Muscle of back (tissue), 13 donors: ENCODE data around the gene CXCL17. TPM values are rescaled to one million over a fixed set of nuclear protein-coding genes. Genes with fewer than 3 reads are reported as not detected.
A peak's percentile ranks its signal among the peaks of the same experiment; 100 is the strongest.
"Not testable (repeated sequence)": the region's sequence is repeated elsewhere in the genome, so short reads cannot be mapped to it uniquely, and the experiment has no call there.

Experiments used
- DNase-seq, 3 donors: peaks; one replicate each; pipeline versions ENCODE4 v3.0.0 to v3.0.0-alpha.2; 2013
- long read RNA-seq, 9 donors: transcript quantifications; one replicate each; lab custom pipeline, GENCODE V29; 2026
- polyA plus RNA-seq, 10 donors: library from polyadenylated mRNA; unstranded; fragments of 120-200 nt; gene quantifications; one replicate each; pipeline ENCODE4 v1.2.1, GENCODE V29; 2013; ENCODE audit not compliant: insufficient read length in 10 of 10

Gene CXCL17, protein sequence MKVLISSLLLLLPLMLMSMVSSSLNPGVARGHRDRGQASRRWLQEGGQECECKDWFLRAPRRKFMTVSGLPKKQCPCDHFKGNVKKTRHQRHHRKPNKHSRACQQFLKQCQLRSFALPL
- polyA plus RNA-seq: under 1 TPM in 1 of 10 donors, not detected in 9; 0.79 TPM
- long read RNA-seq, donor 1: 0 reads
- long read RNA-seq, donor 2: 0 reads
- long read RNA-seq, donor 3: 0 reads
- long read RNA-seq, donor 4: 0 reads
- long read RNA-seq, donor 5: 0 reads
- long read RNA-seq, donor 6: 0 reads
- long read RNA-seq, donor 7: 0 reads
- long read RNA-seq, donor 8: 0 reads
- long read RNA-seq, donor 9: 0 reads

DNA sequence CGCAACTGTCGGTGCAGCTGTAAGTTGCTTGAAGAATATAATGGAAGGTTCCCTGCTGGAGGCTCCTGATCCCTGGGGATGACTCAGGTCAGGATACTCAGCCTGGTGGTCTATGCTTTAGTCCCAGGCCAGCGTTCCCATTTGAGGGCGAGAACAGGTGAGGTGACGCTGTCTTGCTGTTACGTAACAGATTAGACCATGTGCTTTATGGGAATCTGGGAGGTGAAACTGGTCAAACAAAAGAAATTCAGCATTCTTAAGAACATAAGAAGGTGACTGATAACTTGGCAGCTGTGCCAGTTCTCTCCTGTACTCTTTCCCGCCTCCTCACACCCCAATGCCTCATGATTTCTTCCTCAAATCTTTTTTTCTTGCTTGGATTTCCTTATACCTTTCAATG is at the start of gene CXCL17:
TSS of gene CXCL17 (minus strand) at position 114 of the 400 bp plus-strand sequence. CDS start 114 bp downstream, outside the sequence.
- DNase-seq: no peak

DNA sequence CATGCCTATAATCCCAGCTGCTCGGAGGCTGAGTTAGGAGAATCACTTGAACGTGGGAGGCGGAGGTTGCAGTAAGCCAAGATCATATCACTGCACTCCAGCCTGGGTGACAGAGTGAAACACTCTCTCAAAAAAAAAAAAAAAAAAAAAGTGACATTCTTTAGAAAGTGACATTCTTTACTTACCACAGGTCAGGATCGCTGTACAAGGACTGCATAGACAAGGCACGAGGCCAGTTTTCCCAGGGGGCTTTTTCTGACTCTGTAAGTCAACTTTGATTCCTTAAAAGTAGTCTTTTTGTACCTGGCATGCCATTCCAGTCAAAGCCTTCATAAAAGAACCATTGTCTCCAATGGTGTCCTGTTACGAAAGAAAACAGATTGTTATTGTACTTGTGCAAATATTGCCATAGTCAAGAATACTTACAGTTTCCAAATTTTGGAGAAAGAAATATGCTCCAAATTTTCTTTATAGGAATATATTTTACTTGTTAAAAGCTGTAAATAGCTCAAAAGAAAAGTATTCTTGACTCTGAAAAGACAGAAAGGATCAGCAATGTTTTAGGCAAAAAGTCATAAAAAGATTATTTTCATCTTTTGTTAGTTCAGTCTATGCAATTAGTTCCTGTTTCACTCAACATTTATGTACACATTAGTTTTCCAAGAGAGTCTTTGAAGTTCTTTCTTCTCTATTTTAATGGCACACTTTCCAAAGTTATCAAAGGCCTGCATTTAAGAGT is 46.2 kb upstream of the CXCL17 start:
- DNase-seq: no peak

DNA sequence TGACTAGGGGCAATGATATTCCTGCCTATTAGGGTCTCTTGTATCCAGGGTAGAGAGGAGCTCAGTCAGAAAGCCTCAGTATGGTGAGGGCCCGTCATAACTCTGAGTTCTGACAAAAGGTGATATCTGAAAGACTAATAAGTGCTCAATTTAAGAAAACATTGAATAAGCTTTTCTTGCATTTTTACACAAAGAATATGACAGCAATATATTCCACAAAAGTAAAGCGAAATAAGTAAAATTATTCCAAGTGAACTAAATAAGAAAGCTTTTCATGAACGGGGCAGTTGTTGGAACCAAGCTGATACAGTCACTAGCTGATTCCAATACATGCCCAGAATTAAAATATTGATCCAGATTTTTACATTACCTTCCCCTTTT is 45.0 kb upstream of the CXCL17 start:
- DNase-seq: no peak

DNA sequence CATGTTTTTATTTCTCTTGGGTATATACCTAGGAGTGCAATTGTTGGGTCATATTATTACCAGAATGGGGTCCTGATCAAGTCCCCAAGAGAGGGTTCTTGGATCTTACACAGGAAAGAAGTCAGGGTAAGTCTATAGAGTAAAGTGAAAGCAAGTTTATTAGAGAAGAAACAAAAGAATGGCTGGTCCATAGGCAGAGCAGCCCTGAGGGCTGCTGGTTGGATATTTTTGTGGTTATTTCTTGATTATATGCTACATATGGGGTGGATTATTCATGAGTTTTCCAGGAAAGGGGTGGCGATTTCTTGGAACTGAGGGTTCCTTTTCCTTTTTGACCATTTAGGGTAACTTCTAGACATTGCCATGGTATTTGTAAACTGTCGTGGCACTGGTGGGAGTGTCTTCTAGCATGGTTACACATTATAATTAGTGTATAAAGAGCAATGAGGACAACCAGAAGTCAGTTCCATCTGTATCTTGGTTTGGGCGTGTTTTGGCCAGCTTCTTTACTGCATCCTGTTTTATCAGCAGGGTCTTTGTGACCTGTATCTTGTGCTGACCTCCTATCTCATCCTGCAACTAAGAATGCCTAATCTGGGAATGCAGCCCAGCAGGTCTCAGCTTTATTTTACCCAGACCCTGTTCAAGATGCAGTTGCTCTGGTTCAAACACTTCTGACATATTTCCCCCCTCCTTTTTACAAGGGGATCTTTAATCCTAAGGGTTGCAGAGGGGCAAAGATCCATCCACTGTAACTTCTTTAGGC is 44.5 kb upstream of the CXCL17 start:
- peak in 1 of 3 donors; percentile 14 for DNase-seq

DNA sequence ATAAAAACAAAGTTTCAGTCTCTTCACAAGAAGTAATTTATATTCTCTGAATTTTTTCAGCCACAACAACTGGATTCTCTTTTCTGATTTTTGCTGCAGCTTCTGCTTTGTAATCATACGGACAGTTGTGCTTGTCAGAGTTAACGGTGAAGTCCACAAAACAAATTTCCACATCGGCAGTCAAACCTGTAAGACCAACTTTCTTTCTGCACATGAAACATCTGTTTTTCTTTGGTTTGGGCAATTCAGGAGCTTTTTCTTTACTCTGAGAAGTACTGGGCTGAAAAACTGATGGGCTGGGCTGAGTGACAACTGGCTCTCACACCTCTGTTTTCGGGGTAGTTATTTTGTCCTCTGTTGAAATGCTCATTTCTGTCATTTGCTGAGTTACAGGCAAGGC is 42.3 kb upstream of the CXCL17 start:
- not testable (repeated sequence) for DNase-seq

DNA sequence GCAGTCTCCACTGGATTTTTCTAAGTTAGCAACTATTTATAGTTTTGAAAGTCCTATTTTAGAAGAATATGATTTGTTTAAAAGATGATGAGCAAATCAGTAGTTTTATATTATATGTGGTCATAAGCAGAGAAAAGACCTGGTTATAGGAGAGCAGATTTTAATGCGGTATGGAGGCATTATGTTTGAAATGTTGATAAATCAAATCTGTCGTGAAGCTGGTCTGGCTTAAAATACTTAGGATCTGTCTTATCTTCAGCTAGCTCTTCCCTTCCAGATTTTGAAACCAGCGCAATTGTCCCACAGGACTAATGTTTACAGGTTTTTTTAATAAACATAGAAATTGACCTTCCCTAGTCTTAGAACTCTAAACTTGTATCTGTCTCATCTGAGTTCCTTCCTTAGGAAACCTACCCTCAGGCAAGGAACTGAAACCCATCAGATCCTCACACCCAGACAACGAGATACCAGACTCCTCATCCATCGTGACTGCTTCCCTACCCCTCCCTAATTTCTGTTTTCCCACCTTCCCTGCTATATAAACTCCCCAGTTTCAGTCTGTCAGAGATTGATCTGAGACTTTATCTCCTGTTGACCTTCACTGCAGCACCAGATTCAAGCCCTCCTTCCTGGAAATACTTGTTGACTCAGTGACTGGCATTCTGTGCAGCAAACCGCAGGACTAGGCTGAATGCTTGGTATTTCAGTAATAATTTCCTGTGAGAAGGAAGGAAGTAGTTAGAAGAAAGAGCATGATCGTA is 37.8 kb upstream of the CXCL17 start:
- peak in 2 of 3 donors; percentile 17 to 25 for DNase-seq

DNA sequence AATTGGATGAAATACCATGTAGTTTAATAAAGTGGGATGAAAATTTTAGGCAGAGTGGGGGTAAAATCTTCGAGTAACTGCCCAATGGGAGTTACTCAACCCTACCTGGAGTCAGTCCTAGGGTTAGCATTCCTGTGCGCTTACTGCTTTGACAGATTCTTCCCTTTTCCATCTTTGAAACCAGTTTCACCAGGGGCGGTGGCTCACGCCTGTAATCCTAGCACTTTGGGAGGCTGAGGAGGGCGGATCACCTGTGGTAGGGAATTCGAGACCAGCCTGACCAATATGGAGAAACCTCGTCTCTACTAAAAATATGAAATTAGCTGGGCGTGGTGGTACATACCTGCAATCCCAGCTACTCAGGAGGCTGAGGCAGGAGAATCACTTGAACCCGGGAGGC is 37.0 kb upstream of the CXCL17 start:
- no peak for DNase-seq

DNA sequence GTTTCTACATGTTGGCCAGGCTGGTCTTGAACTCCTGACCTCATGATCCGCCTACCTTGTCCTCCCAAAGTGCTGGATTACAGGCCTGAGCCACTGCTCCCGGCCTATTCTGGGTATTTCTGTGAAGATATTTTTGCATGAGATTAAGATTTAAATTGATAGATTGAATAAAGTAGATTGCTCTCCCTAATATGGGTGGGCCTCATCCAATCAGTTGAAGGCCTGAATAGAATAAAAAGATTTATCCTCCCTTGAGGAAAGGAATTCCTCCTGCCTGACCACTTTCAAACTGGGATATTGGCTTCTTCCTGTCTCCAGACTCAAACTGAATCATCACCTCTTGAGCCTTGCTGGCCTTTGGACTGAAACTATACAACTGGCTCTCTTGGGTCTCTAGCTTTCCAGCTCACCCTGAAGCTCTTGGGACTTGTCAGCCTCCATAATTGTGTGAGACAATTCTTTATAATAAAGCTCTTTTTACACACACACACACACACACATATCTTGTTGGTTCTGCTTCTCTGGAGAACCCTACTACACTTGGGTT is 36.1 kb upstream of the CXCL17 start:
- no peak for DNase-seq

DNA sequence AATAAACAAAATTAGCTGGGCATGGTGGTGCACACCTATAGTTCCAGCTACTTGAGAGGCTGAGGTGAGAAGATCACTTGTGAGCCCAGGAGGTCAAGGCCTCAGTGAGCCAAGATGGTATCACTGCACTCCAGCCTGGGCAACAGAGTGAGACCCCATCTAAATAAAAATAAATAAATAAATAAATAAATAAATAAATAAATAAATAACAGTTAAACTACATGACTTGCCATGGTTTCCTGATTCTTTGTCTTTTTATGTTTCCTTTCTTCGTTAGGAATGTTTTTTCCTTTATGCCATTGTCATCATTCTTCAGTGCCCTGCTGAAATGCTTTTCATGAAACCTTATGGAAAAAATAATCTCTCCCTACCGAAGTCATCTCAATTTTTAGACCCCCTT is 35.2 kb upstream of the CXCL17 start:
- DNase-seq: no peak

DNA sequence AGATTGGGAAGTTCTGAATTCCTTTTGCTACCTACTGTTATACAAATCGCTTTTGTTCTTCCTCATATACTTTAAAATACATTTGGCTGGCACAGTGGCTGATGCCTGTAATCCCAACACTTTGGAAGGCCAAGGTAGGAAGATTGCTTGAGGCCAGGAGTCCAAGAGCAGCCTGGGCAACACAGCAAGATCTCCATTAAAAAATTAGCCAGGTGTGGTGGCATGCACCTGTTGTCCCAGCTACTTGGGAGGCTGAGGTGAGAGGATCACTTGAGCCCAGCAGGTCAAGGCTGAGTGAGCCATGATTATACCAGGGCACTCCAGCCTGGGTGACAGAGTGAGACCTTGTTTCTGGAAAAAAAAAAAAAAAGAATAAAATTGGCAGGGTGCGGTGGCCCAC is 34.4 kb upstream of the CXCL17 start:
- no peak for DNase-seq

DNA sequence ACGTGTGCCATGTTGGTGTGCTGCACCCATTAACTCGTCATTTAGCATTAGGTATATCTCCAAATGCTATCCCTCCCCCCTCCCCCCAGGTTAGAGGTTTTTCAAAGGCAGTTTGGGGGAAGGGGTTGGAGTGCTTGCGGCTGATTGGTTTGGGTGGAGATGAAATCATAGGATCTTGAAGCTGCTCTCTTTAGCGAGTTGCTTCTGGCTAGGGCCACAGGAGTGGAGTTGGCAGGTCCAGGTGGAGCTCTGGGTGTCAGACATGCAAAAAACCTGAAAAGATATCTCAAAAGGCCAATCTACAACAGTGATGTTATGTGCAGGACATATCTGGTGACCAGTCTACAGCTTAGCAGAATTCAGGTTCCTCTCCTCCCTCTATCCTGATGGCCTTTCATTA is 32.6 kb upstream of the CXCL17 start:
- no peak for DNase-seq

DNA sequence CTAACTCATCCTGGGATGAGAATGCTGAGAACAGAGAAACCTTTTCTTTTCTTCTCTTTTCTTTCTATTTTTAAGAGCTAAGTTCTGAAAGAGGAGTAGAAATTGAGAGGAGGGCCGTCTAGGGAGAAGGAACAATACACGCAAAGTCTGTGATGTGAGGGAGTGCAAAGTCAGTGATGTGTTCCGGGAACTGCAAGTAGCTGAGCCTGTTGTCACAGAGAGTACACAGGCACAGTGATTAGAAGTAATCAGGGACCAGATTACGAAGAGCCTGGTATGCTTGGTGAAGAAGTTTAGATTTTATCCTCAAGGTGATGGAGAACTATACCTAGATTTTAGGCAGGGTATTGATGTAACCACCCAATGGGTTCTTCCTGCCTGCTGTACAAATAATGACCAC is 32.0 kb upstream of the CXCL17 start:
- no peak for DNase-seq

DNA sequence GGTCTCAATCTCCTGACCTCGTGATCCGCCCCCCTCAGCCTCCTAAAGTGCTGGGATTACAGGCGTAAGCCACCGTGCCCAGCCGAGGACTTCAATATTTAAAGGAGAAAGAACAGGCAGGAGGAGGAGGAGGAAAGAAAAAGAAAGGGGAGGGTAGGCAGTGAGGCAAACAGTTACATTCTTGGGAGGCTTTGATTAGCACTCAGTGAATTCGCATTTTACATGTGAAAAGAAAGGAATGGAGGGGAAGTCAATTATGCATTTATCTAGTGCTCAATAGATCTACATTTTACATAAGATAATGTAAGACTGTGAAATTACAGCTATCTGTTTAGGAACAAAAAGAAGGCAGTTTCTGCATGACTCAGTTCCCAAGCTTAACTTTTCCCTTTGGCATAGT is 30.9 kb upstream of the CXCL17 start:
- no peak for DNase-seq

DNA sequence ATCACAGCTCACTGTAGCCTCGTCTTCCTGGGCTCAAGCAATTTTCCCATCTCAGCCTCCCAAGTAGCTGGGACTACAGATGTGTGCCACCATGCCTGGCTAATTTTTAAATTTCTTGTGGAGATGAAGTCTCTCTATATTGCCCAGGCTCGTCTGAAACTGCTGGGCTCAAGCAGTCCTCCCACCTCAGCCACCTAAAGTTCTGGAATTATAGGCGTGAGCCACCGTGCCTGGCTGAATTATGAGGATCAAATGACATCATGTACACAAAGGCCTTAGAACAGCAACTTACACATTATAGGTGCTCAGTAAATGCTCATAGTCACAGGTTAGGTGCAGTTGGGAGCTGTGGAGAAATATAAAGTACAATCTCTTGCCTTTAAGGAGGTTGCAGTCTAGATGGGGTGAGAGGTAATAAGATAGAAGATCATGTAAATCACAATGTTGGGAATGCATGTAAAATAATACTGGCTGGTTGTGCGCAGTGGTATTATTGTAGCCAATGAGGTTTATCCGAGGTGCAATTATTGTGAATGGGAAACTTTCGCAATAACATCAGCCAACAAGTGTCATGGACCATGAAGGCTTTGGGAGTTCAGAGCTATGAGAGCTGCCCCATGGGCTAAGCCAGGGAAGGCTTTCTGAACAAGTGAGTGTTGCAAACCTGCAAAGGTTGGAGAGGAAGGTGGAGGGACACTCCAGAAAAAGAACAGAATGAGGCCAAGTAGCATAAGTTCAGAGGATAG is 29.8 kb upstream of the CXCL17 start:
- DNase-seq: no peak

DNA sequence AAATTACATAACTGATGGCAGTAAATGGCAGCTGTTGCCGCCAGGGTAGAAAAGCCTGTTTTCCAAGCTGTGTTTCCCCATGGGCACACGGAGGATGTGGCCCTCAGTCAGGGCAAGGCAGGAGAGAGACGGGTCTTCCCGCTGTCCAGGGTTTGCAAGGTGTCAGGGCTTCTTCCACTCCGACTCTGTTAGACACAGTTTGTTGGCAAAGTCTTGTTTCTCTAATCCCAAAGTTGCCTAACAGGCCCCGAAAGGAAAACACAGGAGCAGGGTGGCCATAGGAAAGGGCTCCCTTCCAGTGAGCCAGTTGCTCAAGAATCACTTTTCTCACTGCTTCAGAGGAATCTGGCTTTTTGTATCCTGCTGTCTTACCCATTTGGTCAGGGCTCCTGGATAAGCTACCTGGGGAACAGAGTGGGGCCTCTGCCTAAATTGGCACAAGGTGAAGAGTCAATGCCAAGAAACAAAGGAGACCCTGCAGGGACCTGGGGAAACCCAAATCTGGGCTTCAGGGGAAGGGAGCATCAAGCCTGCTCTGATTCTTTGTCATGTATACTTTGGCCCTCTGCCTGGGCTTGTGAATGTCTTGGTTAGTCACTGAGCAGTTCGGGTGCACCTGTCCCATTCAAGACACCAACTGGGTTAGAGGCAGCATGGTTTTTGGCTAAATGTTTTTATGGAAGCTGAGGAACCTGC is 29.0 kb upstream of the CXCL17 start:
- no peak for DNase-seq

DNA sequence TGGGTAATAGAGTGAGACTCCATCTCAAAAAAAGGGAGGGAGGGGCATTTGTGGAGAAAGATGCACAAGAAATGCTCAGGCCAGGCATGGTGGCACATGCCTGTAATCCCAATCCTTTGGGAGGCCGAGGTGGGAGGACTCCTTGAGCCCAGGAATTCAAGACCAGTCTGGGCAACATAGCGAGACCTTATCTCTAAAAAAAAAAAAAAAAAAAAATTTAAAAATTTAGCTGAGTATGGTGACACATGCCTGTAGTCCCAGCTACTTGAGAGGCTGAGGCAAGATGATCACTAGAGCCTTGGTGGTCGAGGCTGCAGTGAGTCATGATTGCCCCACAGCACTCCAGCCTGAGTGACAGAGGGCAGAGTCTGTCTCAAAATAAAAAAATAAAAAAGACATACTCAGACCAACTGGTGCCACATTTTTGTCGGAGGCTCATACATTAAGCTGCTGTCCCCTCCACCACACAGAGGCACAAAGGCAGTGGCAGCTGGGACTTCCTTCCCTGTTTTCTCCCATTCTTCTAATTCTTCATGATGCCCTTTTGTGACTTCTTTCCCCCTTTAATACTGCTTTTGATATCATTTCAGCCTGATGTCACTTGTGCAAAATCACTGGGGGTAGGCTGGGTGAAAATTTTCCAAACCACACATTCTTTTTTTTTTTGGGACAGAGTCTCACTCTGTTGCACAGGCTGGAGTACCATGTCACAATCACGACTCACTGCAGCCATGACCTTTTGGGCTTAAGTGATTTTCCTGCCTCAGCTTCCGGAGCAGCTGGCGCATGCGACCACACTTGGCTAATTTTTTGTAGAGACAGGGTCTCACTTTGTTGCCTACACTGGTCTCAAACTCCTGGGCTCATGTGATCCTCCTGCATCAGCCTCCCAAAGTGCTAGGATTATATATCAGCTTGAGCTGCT is 26.8 kb upstream of the CXCL17 start:
- DNase-seq: no peak

DNA sequence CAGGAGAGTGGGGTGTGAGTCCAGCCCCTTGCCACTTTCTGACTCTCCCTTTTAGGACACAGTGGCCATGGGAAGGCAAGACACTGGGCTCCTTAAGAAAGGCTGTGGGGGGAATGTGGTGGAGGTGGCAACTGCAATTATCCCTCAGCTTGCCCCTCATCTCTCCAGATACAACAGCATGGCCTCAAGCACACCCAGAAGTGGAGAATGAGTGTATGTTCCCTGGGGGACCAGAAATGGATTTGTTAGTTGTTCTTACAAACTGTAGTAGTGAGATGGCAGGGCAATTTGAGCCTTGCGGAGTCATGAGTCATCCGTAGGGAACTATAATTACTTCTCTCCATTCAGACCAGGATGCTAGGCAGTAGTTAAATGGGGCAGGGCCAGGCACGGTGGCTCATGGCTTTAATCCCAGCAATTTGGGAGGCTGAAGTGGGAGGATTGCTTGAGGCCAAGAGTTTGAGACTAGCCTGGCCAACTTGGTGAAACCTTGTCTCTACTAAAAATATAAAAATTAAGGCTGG is 25.6 kb upstream of the CXCL17 start:
- peak in 1 of 3 donors; percentile 82 for DNase-seq

DNA sequence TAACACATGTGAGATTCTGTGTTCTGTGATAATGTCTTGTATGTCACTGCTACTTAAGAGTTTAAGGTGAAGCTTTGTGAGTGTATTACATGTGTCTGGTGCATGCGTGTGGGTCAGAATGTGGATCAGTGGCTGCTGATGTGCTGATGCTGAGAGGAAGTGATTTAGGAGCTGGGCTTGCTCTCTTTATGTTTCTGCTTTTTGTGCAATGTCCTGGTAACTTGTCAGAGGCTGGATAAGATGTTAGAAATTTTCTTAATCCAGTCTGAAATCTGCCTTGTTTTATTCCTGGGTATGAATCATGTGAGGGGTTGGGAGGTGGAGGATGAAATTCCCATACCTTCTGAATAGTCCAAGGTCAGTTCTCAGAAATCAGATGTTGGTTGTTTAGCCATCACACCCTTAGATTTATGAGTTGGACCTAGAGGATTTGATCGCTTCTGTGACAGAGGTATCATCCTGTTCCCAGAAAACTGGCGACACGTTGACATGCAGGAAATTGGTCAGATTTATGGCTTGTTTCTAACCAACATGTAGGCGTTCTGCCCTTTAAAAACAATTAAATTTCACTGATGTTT is 24.5 kb upstream of the CXCL17 start:
- no peak for DNase-seq
